ENCODE data around the gene KIRREL3.

The KIRREL3 gene

GRCh38 chr11:126904520-126904919, 96.0 kb downstream of the KIRREL3 start:
- no peak for DNase-seq

- no peak for DNase-seq
Measured at GRCh38 chr11:126901783-126902182, 98.8 kb downstream of the KIRREL3 start.

DNA sequence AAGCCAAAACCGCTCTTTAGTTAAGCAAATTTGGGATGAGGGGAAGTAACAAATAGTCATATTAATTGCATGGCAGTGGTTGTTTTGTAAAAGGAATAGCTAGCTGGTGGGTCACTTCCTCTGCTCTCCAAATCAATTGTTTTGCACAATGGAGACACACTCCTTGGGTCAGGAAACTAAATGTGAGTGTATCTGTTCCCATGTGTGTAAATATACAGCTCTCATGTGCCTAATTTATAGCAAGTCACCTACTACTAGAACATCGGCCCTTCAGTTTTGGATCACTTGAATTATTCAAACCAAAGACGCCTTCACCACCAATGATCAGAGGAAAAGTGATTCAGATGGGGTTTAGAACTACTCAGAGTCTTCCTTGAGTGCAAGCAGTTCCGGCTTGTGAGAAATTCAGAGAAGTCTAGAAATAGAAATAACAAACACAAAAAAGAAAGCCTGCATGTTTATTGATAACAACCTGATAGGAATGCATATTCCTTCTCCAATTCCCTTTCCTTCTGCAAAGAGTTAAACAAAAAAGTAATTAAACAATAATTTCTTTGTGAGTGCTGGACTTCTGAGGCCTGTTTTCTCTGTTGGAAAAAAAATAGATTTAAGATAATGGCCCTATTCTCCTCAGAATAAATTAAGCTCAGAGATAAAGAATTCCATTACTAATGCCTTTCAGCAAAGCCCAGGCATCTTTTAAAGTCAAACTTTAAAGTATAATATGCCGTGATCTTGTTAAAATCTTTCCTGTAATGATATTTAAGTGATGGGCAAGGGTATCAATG, 100.4 kb downstream of the KIRREL3 start:
- DNase-seq: no peak

- no peak for DNase-seq
Measured at GRCh38 chr11:126898802-126899201, 101.8 kb downstream of the KIRREL3 start.

GRCh38 chr11:126897430-126897829, 103.1 kb downstream of the KIRREL3 start:
- no peak for DNase-seq

GRCh38 chr11:126896025-126896424, 104.5 kb downstream of the KIRREL3 start:
- no peak for DNase-seq

- no peak for DNase-seq
Measured at GRCh38 chr11:126893796-126894195, 106.8 kb downstream of the KIRREL3 start.

DNA sequence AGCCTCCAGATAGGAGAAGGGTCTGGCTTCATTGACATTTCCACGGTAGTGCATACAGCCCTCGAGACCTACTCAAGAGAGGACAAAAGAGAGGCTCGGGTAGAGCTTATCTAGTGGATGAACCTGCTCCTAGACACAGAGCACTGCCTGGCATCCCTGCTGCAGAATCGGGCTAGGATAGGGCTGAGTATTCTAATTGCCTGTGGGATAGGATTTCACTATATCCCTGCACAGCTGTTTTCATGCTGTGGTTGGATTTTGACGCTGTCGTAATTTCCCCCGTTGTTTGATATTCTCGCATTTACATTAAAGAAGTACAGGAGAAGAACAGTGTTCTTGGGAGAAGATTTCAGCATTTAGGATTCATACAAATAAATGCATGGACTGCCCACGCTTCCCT, 107.8 kb downstream of the KIRREL3 start:
- no peak for DNase-seq

DNA sequence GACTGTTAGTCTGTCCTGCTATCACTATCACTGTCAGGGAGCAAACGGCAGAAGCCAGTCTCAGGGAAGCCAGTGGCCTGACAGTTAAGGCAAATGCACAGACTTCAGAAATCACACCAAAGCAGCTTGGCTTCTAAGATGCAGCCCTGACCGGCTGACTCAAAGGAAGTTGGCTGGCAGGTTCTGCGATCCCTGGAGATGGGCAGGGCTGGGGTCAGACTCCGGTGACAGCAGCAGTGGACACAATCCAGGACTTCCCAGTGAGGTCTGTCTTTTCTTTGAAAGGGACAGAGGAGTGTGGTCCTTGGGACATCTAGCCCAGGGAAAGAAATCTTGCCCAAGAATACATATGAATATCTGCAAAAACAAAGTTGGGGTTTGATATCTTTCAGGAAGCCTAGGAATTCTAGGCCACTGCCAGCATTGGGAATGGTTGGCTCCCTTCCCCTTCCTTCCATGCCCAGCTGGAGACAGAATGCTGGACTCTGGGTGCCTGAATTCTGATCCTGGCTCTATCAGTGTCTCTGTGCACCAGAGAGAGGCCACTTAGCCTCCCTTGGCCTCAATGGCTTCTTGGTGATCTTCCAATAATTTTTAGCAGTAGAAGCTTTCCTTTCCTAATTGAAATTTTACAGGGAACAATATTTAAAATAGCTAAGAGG, 108.9 kb downstream of the KIRREL3 start:
- DNase-seq: no peak

- no peak for DNase-seq
Measured at GRCh38 chr11:126890561-126890960, 110.0 kb downstream of the KIRREL3 start.

GRCh38 chr11:126888115-126888712, 112.4 kb downstream of the KIRREL3 start:
- no peak for DNase-seq

GRCh38 chr11:126886636-126887035, 113.9 kb downstream of the KIRREL3 start:
- no peak for DNase-seq

DNA sequence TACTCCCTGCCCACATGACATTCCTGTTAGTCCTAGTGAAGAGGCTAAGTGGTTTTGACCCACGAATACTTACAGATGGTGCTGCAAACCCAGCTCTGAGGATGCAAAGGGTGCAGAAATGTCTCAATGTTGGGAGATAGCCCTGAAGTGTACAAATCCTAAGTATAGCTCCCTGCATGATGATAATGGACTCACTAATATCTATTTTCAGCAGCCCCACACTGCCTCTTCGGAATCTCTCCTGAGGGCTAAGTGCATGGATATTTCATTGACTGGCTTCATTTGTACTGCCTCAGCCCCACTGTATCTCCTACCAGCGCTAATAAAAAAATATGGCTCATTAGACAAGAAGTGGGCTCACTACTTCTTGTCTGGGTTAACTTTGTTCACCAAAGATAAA, 114.5 kb downstream of the KIRREL3 start:
- DNase-seq: no peak

- no peak for DNase-seq
Measured at GRCh38 chr11:126884594-126884993, 116.0 kb downstream of the KIRREL3 start.

DNA sequence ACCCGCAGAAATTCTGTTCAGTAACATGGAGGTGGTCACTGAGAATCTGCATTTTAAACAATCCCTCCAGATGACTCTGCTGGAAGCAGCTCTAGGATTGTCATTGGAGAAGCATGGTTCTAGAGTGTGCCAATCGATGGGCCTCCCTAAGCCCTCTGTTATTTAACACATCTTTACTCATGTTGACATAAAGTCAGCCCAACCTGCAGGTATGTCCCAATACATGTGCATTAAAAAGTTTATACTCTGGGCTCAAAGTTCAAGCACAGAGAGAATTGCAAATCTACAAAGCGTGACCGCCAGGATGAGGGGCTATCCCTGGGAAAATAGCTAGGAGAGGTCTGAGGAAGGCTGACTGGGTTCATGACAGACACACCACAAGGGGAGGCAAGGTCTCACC, 116.4 kb downstream of the KIRREL3 start:
- DNase-seq: no peak

- DNase-seq: no peak
Measured at GRCh38 chr11:126880872-126881271, 119.7 kb downstream of the KIRREL3 start.

- no peak for DNase-seq
Measured at GRCh38 chr11:126879516-126879915, 121.1 kb downstream of the KIRREL3 start.

GRCh38 chr11:126878913-126879482, 121.6 kb downstream of the KIRREL3 start:
- no peak for DNase-seq

GRCh38 chr11:126874831-126875230, 125.7 kb downstream of the KIRREL3 start:
- no peak for DNase-seq

DNA sequence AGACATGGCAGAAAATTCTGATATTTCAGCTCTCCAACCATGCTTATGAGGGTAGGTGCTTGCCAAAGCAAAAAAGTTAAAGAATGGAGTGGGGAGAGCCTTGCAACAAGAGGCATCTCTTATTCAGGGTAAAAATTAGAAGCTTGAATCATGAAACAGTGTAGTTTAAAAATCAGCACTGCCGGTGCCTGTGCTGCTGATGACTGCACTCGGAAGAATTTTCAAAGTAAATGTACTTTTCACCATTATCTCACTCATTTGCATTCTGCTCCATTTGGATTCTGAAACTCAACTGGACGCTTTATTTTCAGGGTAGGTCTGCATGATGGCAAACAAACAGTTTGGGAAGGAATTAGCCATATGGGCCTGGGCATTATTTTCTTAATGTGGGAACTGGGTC, 126.3 kb downstream of the KIRREL3 start:
- no peak for DNase-seq

- DNase-seq: no peak
Measured at GRCh38 chr11:126871792-126872191, 128.8 kb downstream of the KIRREL3 start.

GRCh38 chr11:126870021-126870420, 130.5 kb downstream of the KIRREL3 start:
- no peak for DNase-seq

GRCh38 chr11:126868741-126869140, 131.8 kb downstream of the KIRREL3 start:
- no peak for DNase-seq

DNA sequence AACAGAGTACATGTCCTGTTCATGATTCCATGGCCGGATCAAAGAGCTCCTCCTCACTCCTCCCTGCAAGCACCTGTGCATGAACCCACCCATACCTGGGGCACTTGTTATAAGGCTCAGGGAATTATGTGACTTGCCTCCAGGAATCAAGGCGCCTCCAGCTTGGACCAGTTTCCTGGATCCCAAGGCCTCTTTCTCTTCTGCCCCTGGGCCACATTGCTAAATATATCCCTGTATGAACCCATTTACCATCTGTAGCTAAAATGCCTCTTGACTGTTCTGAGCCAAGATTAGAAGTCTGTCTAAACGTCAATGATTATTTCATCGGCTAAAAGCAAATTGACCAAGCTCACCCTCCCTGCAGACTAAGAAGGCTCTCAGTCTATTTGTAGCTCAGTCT, 135.6 kb downstream of the KIRREL3 start:
- no peak for DNase-seq
